Activated naive CD4-positive, alpha-beta T cell treated with Interleukin-2 at 50 U/mL for 16 hours (primary cell): Measurements from ENCODE around the gene LTBP2.

ENCODE experiments used
- DNase-seq: peaks from one replicate; pipeline ENCODE4 v3.0.0-alpha.2; 2020

The LTBP2 gene

GRCh38 chr14:74611650-74612349 is at the start of gene LTBP2:
LTBP2 (minus strand) TSS chr14:74612237; CDS start chr14:74611944, 293 bp downstream.
- DNase-seq: peak; percentile 20

DNA sequence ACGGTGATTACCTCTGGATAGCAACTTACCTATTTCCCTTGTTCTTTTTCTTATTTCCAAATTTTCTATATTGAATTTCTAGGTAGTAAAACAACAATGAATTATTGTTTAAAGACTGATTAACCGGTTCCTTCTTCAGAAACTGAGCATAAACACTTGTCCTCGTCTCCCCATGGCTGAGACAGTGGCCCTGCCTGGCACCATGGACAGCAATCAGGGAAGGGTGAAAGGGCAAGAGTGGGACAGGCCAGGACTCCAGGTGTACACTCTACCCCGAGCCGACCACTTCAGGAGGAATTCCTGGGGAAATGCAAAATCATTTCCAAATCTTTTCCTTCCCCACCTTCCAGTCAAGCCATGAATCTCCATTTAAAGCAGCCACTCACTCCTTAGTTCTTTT is 48.8 kb upstream of the LTBP2 start:
- DNase-seq: no peak

- no peak for DNase-seq
These were observed 48.1 kb upstream of the LTBP2 start for GRCh38 chr14:74660167-74660566.

- no peak for DNase-seq
These were observed 46.6 kb upstream of the LTBP2 start for GRCh38 chr14:74658535-74659131.

DNA sequence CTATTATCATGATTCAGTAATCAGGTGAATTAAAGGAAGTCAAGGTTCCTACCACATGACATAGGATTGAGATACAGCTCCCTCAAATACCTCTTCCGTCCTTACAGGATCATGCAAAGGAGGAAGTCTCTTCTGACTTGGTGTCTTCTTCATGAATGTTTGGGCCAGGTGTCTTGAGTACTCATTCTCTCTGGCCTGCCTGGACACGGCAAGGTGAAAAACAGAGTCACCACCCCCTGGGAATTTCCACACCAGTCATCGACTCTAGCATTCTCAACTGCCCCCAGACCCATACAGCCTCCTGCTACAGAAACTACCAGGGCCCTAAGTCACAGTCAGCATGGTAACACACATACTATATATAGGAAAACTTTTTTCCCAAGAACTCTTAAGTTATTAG is 44.9 kb upstream of the LTBP2 start:
- DNase-seq: no peak

DNA sequence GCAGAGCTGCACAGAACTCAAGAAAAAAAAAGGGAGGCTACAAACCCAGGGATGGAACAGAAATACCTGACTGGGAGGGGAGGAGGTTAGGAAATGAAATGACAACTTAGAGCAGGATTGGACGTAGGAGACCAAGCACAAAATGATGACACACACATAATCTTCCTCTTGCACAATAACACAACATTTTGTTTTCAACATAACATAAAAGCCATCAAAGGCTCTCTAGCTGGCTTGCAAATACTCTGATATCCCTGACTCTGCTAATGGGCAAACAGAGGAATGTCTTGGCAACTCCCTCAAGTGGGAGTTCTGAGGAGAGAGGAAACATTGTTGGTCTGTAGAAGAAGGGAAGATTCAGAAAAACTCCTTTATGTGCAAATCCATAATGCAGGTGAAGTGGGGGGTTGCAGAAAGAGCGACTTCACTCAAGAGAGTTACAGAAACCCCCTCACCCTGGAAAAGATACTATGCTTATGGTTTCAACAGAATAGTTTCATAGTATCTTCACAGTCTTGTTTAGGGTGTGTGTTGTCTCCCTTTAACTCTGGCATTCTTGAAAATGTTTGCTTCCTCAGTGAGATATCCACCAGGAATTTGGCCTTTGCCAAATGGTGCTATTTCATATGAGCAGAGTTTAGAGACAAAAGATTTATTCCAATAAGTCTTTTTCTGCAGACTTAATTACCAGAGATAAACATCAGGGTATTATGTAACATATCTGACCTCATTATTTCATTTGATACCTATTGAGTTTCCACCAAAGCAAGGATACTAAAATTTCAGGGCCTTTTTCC is 43.8 kb upstream of the LTBP2 start:
- no peak for DNase-seq

DNA sequence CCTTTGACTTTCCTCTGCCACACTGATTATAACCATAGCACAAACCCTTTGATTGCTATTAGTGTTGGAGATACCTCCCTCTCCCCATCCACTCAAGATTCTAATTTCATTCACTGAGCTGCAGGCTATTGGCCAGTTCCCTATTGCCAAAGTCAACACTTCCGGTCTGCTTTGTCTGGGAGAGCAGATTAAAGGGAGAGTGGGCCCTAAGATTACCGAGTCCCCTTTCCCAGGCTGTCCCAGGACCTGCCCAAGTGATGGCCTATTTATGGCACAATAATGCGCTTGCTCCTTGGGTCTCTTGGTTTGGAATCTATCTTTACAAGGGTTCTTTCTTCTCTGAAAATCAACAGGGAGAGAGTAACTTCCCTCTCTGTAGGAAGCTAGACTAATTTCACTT is 42.9 kb upstream of the LTBP2 start:
- no peak for DNase-seq

DNA sequence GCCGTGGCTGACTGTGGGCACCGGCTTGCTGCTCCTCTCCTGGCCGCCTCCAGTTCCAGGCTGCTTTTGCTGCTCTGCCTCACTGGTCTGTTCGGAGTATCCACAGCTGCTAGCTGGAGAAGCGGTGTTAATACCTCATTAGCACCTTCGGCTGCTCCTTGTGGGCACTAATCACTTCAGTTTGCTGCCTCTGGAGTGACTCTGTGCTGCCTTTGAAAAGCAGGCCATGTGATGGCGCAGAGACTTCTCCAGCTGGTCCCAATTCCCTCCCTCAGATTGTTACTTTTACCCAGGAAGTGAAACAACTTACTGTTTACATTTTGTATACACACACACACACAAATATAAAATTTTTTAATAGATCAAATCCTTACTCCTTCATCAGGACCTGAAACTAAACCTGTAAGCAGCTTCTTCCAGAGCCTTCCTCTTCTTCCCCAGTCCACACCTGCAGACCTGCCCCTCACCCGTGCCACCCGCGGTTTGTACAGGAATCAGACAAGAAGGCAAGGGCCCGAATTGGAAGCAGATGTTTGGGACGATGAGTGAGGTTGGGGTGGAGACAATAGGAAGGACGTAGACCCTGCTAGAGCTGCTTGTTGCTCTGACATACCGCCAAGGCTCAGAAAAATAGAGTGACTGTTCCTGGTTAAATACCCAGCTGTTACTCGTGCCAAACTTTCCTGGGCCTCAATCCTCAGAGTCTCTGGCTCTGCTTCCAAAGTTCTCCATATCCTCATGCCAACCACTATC is 41.5 kb upstream of the LTBP2 start:
- DNase-seq: no peak

DNA sequence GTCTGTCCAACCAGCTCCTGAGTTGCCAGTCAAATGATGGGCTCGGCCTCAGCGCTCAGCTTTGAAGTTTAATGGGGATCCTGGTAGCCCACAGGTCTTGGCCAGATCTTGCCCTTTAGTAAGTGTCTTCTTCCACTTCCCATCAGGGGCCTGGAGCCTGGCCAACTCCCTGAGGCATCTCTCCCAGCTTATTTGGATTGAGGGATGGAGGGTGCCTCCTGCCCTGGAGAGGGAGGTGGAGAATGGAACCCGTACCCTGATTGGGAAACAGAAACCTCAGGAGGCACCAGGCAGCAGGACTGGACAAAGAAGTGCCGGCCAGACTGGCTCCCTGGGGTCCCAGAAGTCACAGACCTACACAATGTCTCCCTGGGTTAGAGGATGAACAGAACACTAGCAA is 40.5 kb upstream of the LTBP2 start:
- DNase-seq: no peak

DNA sequence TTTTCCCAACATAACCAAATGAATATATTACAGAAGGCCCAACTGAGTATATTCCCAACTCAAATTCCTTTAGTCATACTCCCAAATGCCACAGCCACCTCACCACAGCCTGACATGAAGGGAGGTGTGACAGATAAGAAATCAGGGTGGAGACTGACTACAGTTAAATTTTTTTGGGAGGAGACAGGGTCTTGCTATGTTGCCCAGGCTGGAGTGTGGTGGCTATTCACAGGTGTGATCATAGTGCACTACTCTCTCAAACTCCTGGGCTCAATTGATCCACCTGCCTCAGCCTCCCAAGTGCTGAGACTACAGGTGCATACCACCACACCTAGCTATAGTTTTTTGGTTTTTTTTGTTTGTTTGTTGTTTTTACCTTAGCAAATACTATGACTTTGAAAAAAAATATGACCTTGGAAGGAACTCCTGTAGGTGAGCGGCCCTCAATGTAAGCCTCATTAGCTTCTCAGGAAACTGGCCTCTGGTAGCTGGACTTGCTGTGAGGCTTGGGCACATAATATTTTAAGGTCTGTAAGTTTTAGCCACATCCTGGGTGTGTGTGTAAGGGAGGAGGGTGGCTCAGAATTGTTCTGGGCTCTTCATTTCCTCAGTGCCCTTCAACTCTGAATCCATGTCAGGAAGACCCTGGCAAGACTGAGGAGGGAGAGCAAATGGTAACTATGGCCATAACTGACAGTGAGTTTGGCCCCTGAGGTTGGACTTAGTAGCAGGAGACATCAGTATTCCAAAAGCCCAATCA is 39.1 kb upstream of the LTBP2 start:
- DNase-seq: no peak

DNA sequence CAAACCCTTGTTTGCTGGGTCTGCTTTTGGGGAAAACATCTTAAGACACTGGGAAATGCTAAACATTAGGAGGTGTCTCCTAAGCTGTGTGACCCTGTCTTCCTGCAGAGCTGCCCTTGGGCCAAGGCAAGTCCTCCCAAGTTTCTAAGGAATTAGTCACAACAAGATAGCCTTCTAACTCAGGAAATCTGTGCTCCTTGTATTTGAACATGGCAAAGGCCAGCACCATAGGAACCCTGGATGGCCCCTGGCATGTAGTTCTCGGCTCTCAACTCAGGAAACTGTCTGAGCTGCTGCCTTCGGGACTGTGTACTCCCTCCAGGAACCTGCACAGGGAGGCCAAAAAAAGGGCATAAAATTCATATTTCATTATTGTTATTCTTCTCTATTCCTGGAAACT is 37.6 kb upstream of the LTBP2 start:
- DNase-seq: no peak

DNA sequence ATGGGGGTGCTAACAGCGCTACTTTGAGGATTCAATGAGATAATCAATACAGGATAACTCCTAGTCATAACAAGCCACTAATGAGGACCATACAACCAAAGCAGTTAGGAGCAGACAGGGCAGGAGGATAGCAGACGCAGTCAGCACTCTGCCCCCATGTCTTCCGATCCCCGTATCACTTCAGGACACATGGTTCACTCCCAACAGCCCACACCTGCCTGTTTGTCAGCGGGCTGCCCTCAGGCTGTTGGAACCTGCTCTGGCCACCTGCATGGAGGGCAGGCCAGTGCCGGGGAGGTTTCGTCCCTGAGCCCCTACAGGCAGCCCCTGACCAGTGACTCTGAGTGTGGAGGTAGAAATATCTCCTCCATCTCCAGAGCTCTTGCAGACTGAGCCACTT is 37.1 kb upstream of the LTBP2 start:
- no peak for DNase-seq

DNA sequence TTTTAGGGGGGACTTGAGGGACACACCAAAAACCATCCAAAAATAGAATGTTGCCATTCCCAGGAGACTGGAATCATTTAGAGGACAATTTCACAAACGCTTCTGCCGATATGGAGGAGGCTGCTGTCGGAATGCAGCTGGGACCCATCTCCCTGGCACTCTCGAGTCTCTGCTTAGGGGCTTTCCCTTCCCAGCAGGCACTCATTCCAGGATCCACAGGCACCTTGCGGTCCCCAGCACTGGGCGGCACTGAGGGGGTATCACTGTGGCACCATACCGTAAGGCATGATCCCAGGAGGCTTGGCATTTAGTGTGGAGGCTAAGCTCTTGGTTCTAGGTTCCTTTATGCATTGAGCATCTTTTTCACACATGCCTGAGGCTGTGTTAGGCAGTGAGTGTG is 36.6 kb upstream of the LTBP2 start:
- DNase-seq: no peak

- no peak for DNase-seq
These were observed 35.8 kb upstream of the LTBP2 start for GRCh38 chr14:74647678-74648461.

DNA sequence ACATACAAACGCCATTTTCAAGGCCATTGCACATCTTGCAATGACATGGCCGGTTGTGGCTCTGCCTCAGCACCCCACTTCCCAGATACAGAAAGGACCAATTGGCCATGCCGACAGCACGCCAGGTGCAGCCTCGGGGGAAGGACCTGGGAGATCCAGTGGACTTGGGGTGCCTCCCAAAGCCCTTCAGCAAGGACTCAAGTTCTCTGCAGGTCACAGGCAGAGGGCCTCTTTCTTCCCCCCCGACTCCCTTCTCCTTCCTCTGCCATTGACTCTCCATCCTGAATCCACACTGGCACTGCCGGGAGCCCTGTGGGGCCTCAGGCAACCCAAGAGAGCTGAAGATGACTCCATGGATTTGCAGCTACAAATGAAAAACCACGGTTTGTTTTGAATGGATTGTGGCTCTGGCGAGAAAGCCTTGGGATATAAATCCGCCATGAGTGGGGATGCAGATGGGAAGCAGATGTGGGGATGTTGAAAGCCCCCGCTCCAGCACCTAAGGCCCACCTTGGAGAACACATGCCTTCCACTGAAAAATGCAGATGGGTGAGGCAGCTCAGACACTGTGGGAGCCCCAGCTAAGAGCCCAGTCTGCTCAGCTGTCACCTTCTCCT is 35.1 kb upstream of the LTBP2 start:
- DNase-seq: no peak

- no peak for DNase-seq
These were observed 33.9 kb upstream of the LTBP2 start for GRCh38 chr14:74645756-74646470.

GRCh38 chr14:74645244-74645643 is 33.2 kb upstream of the LTBP2 start:
- DNase-seq: no peak

DNA sequence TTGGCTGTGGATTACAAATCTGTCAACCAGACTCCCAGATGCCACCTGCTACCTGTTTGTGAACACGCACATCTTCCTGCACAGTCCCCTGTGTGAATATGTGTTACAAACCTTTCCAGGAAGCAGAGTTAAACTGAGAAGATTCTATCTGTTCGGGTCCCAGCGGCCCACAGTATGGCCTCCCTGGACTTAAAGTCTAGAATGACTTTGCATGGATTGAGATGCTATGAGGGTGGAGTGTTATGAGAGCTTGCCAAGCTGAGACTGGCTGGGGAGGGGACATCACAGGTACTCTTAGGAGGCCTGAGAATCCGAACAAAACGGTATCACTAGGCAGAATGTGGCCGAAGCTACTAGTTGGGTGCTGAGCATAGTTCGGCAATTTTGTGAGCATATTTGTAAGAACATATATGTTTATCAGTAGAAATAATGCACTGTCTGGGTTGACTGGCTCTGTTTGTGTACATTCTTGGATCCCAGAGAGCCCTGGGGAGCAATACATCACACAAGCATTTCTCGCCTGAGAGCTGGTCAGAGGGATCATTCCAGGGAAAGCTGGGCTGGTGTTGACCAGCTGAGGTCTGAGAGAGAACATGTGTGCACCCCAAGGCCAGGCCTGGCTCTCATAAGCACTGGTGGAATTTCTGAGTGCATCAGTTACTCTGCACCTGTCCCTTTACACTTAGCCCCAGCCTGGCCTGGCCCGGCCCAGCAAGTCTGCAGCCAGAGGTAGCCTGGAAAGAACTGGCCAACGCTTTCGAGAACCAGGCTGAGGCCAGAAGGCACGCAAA is 29.8 kb upstream of the LTBP2 start:
- no peak for DNase-seq

DNA sequence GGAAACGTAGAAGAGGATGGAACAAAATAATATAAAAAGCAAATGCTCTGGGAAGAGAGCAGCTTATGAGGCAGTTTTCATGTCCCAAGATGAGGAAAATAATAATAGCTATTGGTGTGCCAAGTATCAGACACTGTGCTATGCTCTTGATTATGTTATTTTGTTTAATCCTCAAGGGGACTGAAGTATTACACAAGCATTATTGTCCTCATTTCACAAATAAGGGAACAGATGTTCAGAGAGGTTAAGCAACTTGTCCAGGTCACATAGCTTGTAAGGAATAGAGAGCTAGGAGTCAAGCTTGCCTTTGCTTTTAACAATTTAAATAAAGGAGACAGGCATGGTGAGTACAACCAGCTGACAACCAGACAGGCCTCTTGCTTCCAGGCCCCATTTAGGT is 26.9 kb upstream of the LTBP2 start:
- no peak for DNase-seq

- DNase-seq: no peak
These were observed 26.0 kb upstream of the LTBP2 start for GRCh38 chr14:74638066-74638465.
